ENCODE measurements around the gene APOBR. TPM values are rescaled to one million over a fixed set of nuclear protein-coding genes. Genes with fewer than 3 reads are reported as not detected.

The APOBR gene
- total and polyA plus RNA-seq, 10 of the 15 experiments (the other 5 are each of a cell fraction or from before 2014, with no cell fraction given) = 0.04 to 2.5 (median 0.54) TPM; not detected in 1

GRCh38 chr16:28494121-28494851 is at the start of gene APOBR (continued):
- TF ChIP-seq, protein P1, sequence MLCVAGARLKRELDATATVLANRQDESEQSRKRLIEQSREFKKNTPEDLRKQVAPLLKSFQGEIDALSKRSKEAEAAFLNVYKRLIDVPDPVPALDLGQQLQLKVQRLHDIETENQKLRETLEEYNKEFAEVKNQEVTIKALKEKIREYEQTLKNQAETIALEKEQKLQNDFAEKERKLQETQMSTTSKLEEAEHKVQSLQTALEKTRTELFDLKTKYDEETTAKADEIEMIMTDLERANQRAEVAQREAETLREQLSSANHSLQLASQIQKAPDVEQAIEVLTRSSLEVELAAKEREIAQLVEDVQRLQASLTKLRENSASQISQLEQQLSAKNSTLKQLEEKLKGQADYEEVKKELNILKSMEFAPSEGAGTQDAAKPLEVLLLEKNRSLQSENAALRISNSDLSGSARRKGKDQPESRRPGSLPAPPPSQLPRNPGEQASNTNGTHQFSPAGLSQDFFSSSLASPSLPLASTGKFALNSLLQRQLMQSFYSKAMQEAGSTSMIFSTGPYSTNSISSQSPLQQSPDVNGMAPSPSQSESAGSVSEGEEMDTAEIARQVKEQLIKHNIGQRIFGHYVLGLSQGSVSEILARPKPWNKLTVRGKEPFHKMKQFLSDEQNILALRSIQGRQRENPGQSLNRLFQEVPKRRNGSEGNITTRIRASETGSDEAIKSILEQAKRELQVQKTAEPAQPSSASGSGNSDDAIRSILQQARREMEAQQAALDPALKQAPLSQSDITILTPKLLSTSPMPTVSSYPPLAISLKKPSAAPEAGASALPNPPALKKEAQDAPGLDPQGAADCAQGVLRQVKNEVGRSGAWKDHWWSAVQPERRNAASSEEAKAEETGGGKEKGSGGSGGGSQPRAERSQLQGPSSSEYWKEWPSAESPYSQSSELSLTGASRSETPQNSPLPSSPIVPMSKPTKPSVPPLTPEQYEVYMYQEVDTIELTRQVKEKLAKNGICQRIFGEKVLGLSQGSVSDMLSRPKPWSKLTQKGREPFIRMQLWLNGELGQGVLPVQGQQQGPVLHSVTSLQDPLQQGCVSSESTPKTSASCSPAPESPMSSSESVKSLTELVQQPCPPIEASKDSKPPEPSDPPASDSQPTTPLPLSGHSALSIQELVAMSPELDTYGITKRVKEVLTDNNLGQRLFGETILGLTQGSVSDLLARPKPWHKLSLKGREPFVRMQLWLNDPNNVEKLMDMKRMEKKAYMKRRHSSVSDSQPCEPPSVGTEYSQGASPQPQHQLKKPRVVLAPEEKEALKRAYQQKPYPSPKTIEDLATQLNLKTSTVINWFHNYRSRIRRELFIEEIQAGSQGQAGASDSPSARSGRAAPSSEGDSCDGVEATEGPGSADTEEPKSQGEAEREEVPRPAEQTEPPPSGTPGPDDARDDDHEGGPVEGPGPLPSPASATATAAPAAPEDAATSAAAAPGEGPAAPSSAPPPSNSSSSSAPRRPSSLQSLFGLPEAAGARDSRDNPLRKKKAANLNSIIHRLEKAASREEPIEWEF (IDR thresholded peaks at IDR 0.05; ENCODE audit: insufficient replicate concordance, low read depth, low read length) = no peak
- 0 out of 2 replicates have a peak, but pooled peaks have one; percentile 2 for TF ChIP-seq BMI1 (IDR thresholded peaks at IDR 0.05; ENCODE audit: borderline replicate concordance)
- TF ChIP-seq LARP7 (IDR thresholded peaks at IDR 0.05) = 0 out of 2 replicates have a peak, but pooled peaks have one; percentile 59
- peak in 1 of 2 experiments; percentile 92; a peak in 2 of 4 replicates for TF ChIP-seq ETV6 (conservative IDR thresholded peaks at IDR 0.05 in 1 of 2, IDR thresholded peaks at IDR 0.05 in 1 of 2; ENCODE audit: borderline replicate concordance in 1 of 2, low read depth in 1 of 2)
- no peak; the same call in 1 of the 2 replicates for TF ChIP-seq SMAD5 (IDR thresholded peaks at IDR 0.05; ENCODE audit: low read depth)
- TF ChIP-seq EZH2 (IDR thresholded peaks at IDR 0.05; ENCODE audit: borderline replicate concordance, control insufficient read depth, low read depth, low read length) = no peak
- TF ChIP-seq MYB (IDR thresholded peaks at IDR 0.05; ENCODE audit: borderline replicate concordance, low read depth, low read length) = no peak
- peak; percentile 39 for TF ChIP-seq SKIL (IDR thresholded peaks at IDR 0.05; ENCODE audit: low read depth, poor library complexity, severe bottlenecking)
- TF ChIP-seq NFYB (IDR thresholded peaks at IDR 0.05; ENCODE audit: insufficient read depth, low read depth, low read length) = peak; percentile 36; the same call in 1 of the 2 replicates
- TF ChIP-seq PBX3 (IDR thresholded peaks at IDR 0.05; ENCODE audit: insufficient replicate concordance, low read depth, low read length) = no peak
- TF ChIP-seq STAT3 (IDR thresholded peaks at IDR 0.05; ENCODE audit: low read depth, low read length) = no peak
- TF ChIP-seq NFXL1 (IDR thresholded peaks at IDR 0.05; ENCODE audit: borderline replicate concordance) = no peak
- TF ChIP-seq POLR2AphosphoS2 (IDR thresholded peaks at IDR 0.05; ENCODE audit: low read depth, low read length) = no peak
- TF ChIP-seq TCF7 (IDR thresholded peaks at IDR 0.05; ENCODE audit: borderline replicate concordance) = no peak
- TF ChIP-seq BRCA1 (IDR thresholded peaks at IDR 0.05; ENCODE audit: low read depth, low read length) = no peak
- TF ChIP-seq POU2F2 (IDR thresholded peaks at IDR 0.05; ENCODE audit: borderline replicate concordance, low read depth, low read length) = peak; percentile 83
- peak; percentile 80 for TF ChIP-seq MEF2B (IDR thresholded peaks at IDR 0.05; ENCODE audit: partially characterized antibody, poor library complexity, severe bottlenecking)
- no peak for TF ChIP-seq PML (IDR thresholded peaks at IDR 0.05; ENCODE audit: low read length)
- TF ChIP-seq EGR1 (IDR thresholded peaks at IDR 0.05; ENCODE audit: borderline replicate concordance in 1 of 2, low read depth in 2 of 2, low read length in 2 of 2) = 0 out of 3 replicates have a peak, but pooled peaks of 1 of the 2 experiments have one; percentile 23
- no peak for TF ChIP-seq RAD51 (IDR thresholded peaks at IDR 0.05)
- TF ChIP-seq KDM1A (IDR thresholded peaks at IDR 0.05; ENCODE audit: borderline replicate concordance) = no peak

All from GM12878 (cell line).